Keratinocyte (primary cell): ENCODE results near the gene TMEM134. TPM values are rescaled to one million over a fixed set of nuclear protein-coding genes. Genes with fewer than 3 reads are reported as not detected.

ENCODE experiments used
- DNase-seq: peaks from one replicate; pipeline ENCODE4 v3.0.0-alpha.2; 2011; ENCODE audit warnings: low read depth, missing footprints, low spot score
- FAIRE-seq: peaks from 2 replicates; lab custom pipeline; 2011; peaks lifted over from hg19 to GRCh38; lab: Jason Lieb, UNC
- H2AFZ ChIP-seq: 2 replicates; pipeline ENCODE4 v1.6.0; 2012; ENCODE audit warnings: low read length, control low read depth, inconsistent platforms; ENCODE audit not compliant: control insufficient read depth
- H3K27ac ChIP-seq: 2 replicates; pipeline ENCODE4 v1.5.1; 2011; ENCODE audit warnings: low read length; ENCODE audit not compliant: control insufficient read depth, insufficient read depth
- H3K27me3 ChIP-seq: 3 replicates; pipeline ENCODE4 v1.6.0; 2011; ENCODE audit warnings: low read length; ENCODE audit not compliant: control insufficient read depth, insufficient read depth; ENCODE audit errors: extremely low read depth
- H3K36me3 ChIP-seq, 2 experiments: 2 replicates in 1 of 2; 3 replicates in 1 of 2; pipeline ENCODE4 v1.5.1; 2011; ENCODE audit warnings: low read length in 2 of 2, mild to moderate bottlenecking in 1 of 2; ENCODE audit not compliant: control insufficient read depth in 2 of 2, insufficient read depth in 2 of 2; ENCODE audit errors: extremely low read depth in 1 of 2
- H3K4me1 ChIP-seq: 3 replicates; pipeline ENCODE4 v1.5.1; 2011; ENCODE audit warnings: low read length; ENCODE audit not compliant: control insufficient read depth, insufficient read depth; ENCODE audit errors: extremely low read depth
- H3K4me2 ChIP-seq: 3 replicates; pipeline ENCODE4 v1.6.0; 2011; ENCODE audit warnings: low read depth, low read length; ENCODE audit not compliant: control insufficient read depth, insufficient read depth; ENCODE audit errors: extremely low read depth
- H3K4me3 ChIP-seq, 3 experiments: fragments of 200-600 bp in 1 of 3; sonication (generic) in 1 of 3; 2 replicates in 2 of 3; 3 replicates in 1 of 3; pipeline ENCODE4 v1.5.1; 2011 to 2016; ENCODE audit warnings: low read length in 3 of 3, mild to moderate bottlenecking in 3 of 3, control low read depth in 2 of 3, inconsistent platforms in 1 of 3, low read depth in 1 of 3, mixed read lengths in 1 of 3, mixed run types in 1 of 3, moderate library complexity in 1 of 3; ENCODE audit not compliant: control insufficient read depth in 2 of 3, insufficient read depth in 2 of 3; ENCODE audit errors: extremely low read depth in 1 of 3
- H3K79me2 ChIP-seq: 2 replicates; pipeline ENCODE4 v1.6.0; 2012; ENCODE audit warnings: low read length; ENCODE audit not compliant: control insufficient read depth, insufficient read depth
- H3K9ac ChIP-seq: 3 replicates; pipeline ENCODE4 v1.6.0; 2011; ENCODE audit warnings: low read length; ENCODE audit not compliant: control insufficient read depth, insufficient read depth; ENCODE audit errors: extremely low read depth
- H3K9me1 ChIP-seq: 3 replicates; pipeline ENCODE4 v1.6.0; 2011; ENCODE audit warnings: low read length; ENCODE audit not compliant: control insufficient read depth, insufficient read depth; ENCODE audit errors: extremely low read depth
- H3K9me3 ChIP-seq: 2 replicates; pipeline ENCODE4 v1.5.1; 2012; ENCODE audit warnings: low read depth, low read length; ENCODE audit not compliant: control insufficient read depth
- H4K20me1 ChIP-seq: 3 replicates; pipeline ENCODE4 v1.6.0; 2011; ENCODE audit warnings: low read length; ENCODE audit not compliant: control insufficient read depth, insufficient read depth; ENCODE audit errors: extremely low read depth
- EZH2 ChIP-seq: IDR thresholded peaks from one replicate; pipeline ENCODE4 v1.6.1; 2012; ENCODE audit warnings: inconsistent platforms, mild to moderate bottlenecking, low read length, moderate library complexity
- dilution Hi-C: fragments of 300-500 bp; cut with MboI; formaldehyde crosslinking; loops from one replicate; pipeline ENCODE4 v1.7.0; 2020; ENCODE audit warnings: low sequenced_read_pairs; ENCODE audit not compliant: extremely low pct_ligation_motif_present
- polyA plus RNA-seq, 5 experiments: library from polyadenylated mRNA; depleted of rRNA in 3 of 5; stranded (reverse) in 3 of 5; stranded (forward) in 1 of 5; unstranded in 1 of 5; fragments of >200 nt; gene quantifications; 1 replicate in 1 of 5; 2 replicates in 3 of 5; 3 replicates in 1 of 5; pipeline versions ENCODE4 v1.2.1 to v1.2.3, GENCODE V29; 2011 to 2012; ENCODE audit warnings: missing spikeins in 2 of 5, low read depth in 1 of 5, low replicate concordance in 1 of 5
- TF ChIP-seq, protein P1 (sequence below), 3 experiments: IDR thresholded peaks in 1 of 3; conservative IDR thresholded peaks in 1 of 3; optimal IDR thresholded peaks in 1 of 3; 2 replicates in 2 of 3; 3 replicates in 1 of 3; pipeline versions ENCODE3 to v1.5.1; 2011; ENCODE audit warnings: low read length in 3 of 3, mild to moderate bottlenecking in 3 of 3, moderate library complexity in 2 of 3, control low read depth in 1 of 3, inconsistent platforms in 1 of 3; ENCODE audit not compliant: insufficient read depth in 2 of 3; ENCODE audit errors: extremely low read depth in 1 of 3

The TMEM134 gene
- polyA plus RNA-seq, 1 donor (not counting 4 experiments of a cell fraction or from before 2014, with no cell fraction given) = 24.7 TPM

DNA sequence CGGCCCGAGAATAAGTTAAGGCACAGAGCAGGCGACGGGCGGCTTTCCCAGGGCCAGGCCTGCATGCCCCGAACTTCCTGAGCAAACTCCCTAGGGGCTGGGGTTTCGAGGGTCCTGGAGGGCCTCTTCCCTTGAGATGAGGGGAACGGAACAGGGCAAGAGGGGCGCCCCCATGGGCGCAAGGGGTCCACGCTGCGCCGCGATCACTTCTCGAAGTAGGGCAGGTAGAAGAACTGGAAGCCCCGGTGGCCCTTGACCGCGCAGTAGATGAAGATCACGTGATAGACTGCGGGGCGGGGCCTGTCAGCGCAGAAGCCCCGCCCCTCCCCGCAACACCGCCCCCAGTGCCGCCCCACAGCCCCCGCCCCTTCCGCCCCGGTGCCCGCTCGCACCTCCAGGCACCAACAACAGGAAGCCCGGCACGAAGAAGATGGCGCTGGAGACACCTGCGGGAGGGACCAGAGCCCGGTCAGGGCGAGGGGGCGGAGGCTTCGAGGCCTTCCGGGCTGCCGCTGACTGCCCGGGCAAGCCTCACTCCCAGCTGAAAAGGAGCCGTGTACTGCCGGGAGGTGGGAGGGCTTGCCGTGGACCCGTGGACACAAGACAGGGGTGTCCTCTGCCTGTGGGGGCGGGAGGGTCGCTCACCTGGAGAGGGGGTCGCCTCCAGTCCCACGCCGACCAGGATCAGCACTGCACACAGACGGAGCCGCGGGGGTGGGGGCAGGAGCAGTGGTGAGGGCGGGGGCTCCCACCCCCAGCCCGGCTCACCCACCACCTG lies 4.5 kb downstream of the TMEM134 start:
- Histone ChIP-seq H3K4me2 (peak overlapping the region; percentile 76), H2AFZ (peak overlapping the region; percentile 64), H3K36me3 (peaks cover 0 to 5% of the 10 kb centered on the region in 2 experiments), H3K9ac (peak overlapping the region; percentile 64), H4K20me1 (no peaks in the 10 kb centered on the region), H3K4me3 (peak overlapping the region; percentile 45 to 73 (median 46)), H3K79me2 (no peaks in the 10 kb centered on the region), H3K27me3 (no peaks in the 10 kb centered on the region), H3K27ac (peak overlapping the region; percentile 79), H3K4me1 (peaks cover 25% of the 10 kb centered on the region), H3K9me1 (no peaks in the 10 kb centered on the region), H3K9me3 (no peaks in the 10 kb centered on the region)
- FAIRE-seq = no peak
- dilution Hi-C loops = no loop called here
- TF ChIP-seq, protein P1, sequence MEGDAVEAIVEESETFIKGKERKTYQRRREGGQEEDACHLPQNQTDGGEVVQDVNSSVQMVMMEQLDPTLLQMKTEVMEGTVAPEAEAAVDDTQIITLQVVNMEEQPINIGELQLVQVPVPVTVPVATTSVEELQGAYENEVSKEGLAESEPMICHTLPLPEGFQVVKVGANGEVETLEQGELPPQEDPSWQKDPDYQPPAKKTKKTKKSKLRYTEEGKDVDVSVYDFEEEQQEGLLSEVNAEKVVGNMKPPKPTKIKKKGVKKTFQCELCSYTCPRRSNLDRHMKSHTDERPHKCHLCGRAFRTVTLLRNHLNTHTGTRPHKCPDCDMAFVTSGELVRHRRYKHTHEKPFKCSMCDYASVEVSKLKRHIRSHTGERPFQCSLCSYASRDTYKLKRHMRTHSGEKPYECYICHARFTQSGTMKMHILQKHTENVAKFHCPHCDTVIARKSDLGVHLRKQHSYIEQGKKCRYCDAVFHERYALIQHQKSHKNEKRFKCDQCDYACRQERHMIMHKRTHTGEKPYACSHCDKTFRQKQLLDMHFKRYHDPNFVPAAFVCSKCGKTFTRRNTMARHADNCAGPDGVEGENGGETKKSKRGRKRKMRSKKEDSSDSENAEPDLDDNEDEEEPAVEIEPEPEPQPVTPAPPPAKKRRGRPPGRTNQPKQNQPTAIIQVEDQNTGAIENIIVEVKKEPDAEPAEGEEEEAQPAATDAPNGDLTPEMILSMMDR (optimal IDR thresholded peaks at IDR 0.05 in 1 of 3, IDR thresholded peaks at IDR 0.05 in 1 of 3, conservative IDR thresholded peaks at IDR 0.05 in 1 of 3; ENCODE audit: extremely low read depth in 1 of 3, insufficient read depth in 2 of 3, low read length in 3 of 3) = no peak
- no peak for TF ChIP-seq EZH2
- DNase-seq = no peak

DNA sequence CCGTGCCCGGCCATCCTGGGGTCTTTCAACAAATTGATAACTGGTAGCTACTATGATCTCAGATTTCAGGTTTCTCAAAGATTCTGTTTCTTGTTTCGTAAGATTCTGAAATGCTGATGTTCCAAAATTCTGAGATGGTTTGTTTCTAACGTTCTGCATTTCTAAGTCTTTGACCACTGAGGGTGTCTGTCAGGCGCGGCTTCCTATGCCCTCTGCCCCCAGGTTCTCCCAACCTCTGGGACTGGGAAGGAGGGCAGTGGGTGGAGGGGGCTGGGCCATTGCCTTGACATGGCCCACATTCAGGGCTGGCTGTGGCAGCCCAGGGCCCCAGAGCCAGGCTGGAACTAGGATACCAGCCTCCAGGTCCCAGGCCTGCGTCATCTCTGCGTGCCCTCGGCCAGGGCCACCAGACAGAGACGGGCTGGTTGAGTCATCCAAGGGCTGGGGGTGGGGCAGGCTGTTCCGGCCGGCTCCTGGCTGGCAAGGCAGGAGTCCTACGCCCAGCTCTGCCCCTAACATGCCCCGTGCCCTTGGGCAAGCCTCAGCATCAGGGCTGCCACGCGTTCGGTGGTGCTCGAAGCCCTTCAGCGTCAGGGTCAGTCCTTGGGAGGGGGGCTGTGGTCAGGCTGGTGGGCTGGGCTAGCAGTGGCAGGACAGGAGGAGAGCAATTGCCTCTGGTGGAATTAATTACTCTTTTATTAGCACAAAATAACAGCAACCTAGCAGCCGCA lies 5.2 kb downstream of the TMEM134 start:
- H3K36me3 ChIP-seq = peaks cover 0 to 5% of the 10 kb centered on the region in 2 experiments
- FAIRE-seq (peak; percentile 26), DNase-seq (no peak)
- no peaks in the 10 kb centered on the region for H3K9me1 ChIP-seq
- H3K27ac ChIP-seq = peak overlapping the region; percentile 79
- H3K79me2 ChIP-seq = no peaks in the 10 kb centered on the region
- no peak overlapping the region for H3K4me3 ChIP-seq
- no peaks in the 10 kb centered on the region for H3K9me3 ChIP-seq
- peak overlapping the region; percentile 64 for H2AFZ ChIP-seq
- H3K27me3 ChIP-seq = no peaks in the 10 kb centered on the region
- TF ChIP-seq, protein P1 (optimal IDR thresholded peaks at IDR 0.05 in 1 of 3, IDR thresholded peaks at IDR 0.05 in 1 of 3, conservative IDR thresholded peaks at IDR 0.05 in 1 of 3; ENCODE audit: extremely low read depth in 1 of 3, insufficient read depth in 2 of 3, low read length in 3 of 3) = no peak
- no peak for TF ChIP-seq EZH2
- H3K9ac ChIP-seq = peak overlapping the region; percentile 58
- peaks cover 25% of the 10 kb centered on the region for H3K4me1 ChIP-seq
- peak overlapping the region; percentile 60 for H3K4me2 ChIP-seq
- dilution Hi-C loops = no loop called here
- no peaks in the 10 kb centered on the region for H4K20me1 ChIP-seq
